Esophagus squamous epithelium (tissue), 5 donors: Measurements from ENCODE around the gene POLDIP3. TPM values are rescaled to one million over a fixed set of nuclear protein-coding genes. Genes with fewer than 3 reads are reported as not detected.
"Not testable (repeated sequence)": the region's sequence is repeated elsewhere in the genome, so short reads cannot be mapped to it uniquely, and the experiment has no call there.

Experiments used
- DNase-seq: peaks from one replicate; lab custom pipeline; 2025; lab: John Stamatoyannopoulos, UW
- H3K27ac ChIP-seq, 4 donors: fragments of 200-600 bp; sonication (generic); one replicate each; pipeline ENCODE4 v1.5.1; 2016 to 2019; ENCODE audit warnings: mild to moderate bottlenecking in 1 of 4
- H3K27me3 ChIP-seq, 4 donors: fragments of 200-600 bp; sonication (generic); 1 replicate in 3 of 4; 2 replicates in 1 of 4; pipeline versions ENCODE4 v1.5.1 to v1.6.0; 2017 to 2021; ENCODE audit warnings: antibody characterized with exemption in 1 of 4
- H3K36me3 ChIP-seq, 3 donors: fragments of 200-600 bp; sonication (generic); one replicate each; pipeline ENCODE4 v1.5.1; 2016 to 2019
- H3K4me1 ChIP-seq, 3 donors: fragments of 200-600 bp; sonication (generic); one replicate each; pipeline ENCODE4 v1.5.1; 2017 to 2019
- H3K4me3 ChIP-seq, 4 donors: fragments of 200-600 bp; sonication (generic); 1 replicate in 3 of 4; 2 replicates in 1 of 4; pipeline ENCODE4 v1.5.1; 2016 to 2019; ENCODE audit warnings: mild to moderate bottlenecking in 2 of 4, moderate library complexity in 1 of 4
- H3K9me3 ChIP-seq, 3 donors: fragments of 200-600 bp; sonication (generic); one replicate each; pipeline ENCODE4 v1.5.1; 2016 to 2019
- CTCF ChIP-seq, 6 experiments: fragments of 450-650 bp in 4 of 6; fragments of 200-600 bp in 2 of 6; sonication (generic) in 2 of 6; IDR thresholded peaks; one replicate each; pipeline ENCODE4 v1.5.1; 2016 to 2019; ENCODE audit warnings: antibody characterized with exemption in 6 of 6, mild to moderate bottlenecking in 4 of 6, moderate library complexity in 4 of 6
- POLR2A ChIP-seq, 4 donors: fragments of 450-650 bp; IDR thresholded peaks; one replicate each; pipeline ENCODE4 v1.6.1; 2017; ENCODE audit warnings: antibody characterized with exemption in 4 of 4, mild to moderate bottlenecking in 4 of 4, moderate library complexity in 3 of 4
- WGBS, 2 donors: methylation state at CpG; one replicate each; pipeline ENCODE4 v1.1.5; 2018; 5-methylcytosine and 5-hydroxymethylcytosine counted together
- intact Hi-C: fragments of 100-400 bp; cut with DNase I; formaldehyde crosslinking; loops from one replicate; pipeline ENCODE4 v1.15.0; 2022
- total RNA-seq, 4 donors: library from RNA; depleted of rRNA; stranded (reverse); fragments of >200 nt; gene quantifications; one replicate each; pipeline ENCODE4 v1.1.0, GENCODE V29; 2016
- donor health status: DM: yes; HTN: yes; CAD: no.

The POLDIP3 gene
- total RNA-seq, 4 donors from 2014 or later = 23.3 to 33.0 (median 28.0) TPM

GRCh38 chr22:42570580-42570979 is 44.1 kb downstream of the POLDIP3 start:
- H3K4me3 ChIP-seq, H3K9me3 ChIP-seq, H3K4me1 ChIP-seq, DNase-seq, H3K27me3 ChIP-seq, H3K27ac ChIP-seq, intact Hi-C loops: not testable (repeated sequence)
- peaks cover 0 to 61% (median 5%) of the 10 kb centered on the region in 3 donors for H3K36me3 ChIP-seq
- WGBS, 2 donors = 49 to 83% methylated on average over 3 to 9 of the region's 9 CpGs

- H3K4me3 ChIP-seq, H3K27ac ChIP-seq, DNase-seq, H3K27me3 ChIP-seq, intact Hi-C loops, H3K4me1 ChIP-seq, H3K9me3 ChIP-seq: not testable (repeated sequence)
- H3K36me3 ChIP-seq = peaks cover 0 to 40% (median 0%) of the 10 kb centered on the region in 3 donors
- WGBS, 2 donors = 80 to 95% methylated on average over 3 of the region's 6 CpGs
Observed at GRCh38 chr22:42567950-42568349, 46.7 kb downstream of the POLDIP3 start.

GRCh38 chr22:42565956-42566355 is 48.7 kb downstream of the POLDIP3 start:
- Histone ChIP-seq H3K4me1 (peaks cover 1 to 19% (median 3%) of the 10 kb centered on the region in 3 donors), H3K9me3 (no peaks in the 10 kb centered on the region), H3K27me3 (no peaks in the 10 kb centered on the region), H3K36me3 (peaks cover 0 to 21% (median 0%) of the 10 kb centered on the region in 3 donors), H3K27ac (no peak overlapping the region), H3K4me3 (no peak overlapping the region)
- DNase-seq = no peak
- WGBS, 2 donors = 90 to 92% methylated on average over 4 to 6 of the region's 12 CpGs
- no peak for TF ChIP-seq CTCF (IDR thresholded peaks at IDR 0.05)
- TF ChIP-seq POLR2A (IDR thresholded peaks at IDR 0.05) = no peak
- intact Hi-C loops = no loop called here

- no peak overlapping the region for H3K4me3 ChIP-seq
- peaks cover 0 to 8% (median 0%) of the 10 kb centered on the region in 3 donors for H3K36me3 ChIP-seq
- DNase-seq = no peak
- H3K4me1 ChIP-seq = peaks cover 3 to 32% (median 4%) of the 10 kb centered on the region in 3 donors
- TF ChIP-seq CTCF (IDR thresholded peaks at IDR 0.05) (no peak), POLR2A (IDR thresholded peaks at IDR 0.05) (no peak)
- no peak overlapping the region for H3K27ac ChIP-seq
- intact Hi-C loops = no loop called here
- no peaks in the 10 kb centered on the region for H3K9me3 ChIP-seq
- H3K27me3 ChIP-seq = no peaks in the 10 kb centered on the region
- WGBS, 2 donors = 93 to 96% methylated on average over 6 to 8 of the region's 17 CpGs
Observed at GRCh38 chr22:42564699-42565098, 50.0 kb downstream of the POLDIP3 start.

- H3K27me3 ChIP-seq, H3K36me3 ChIP-seq, intact Hi-C loops, H3K9me3 ChIP-seq, H3K4me3 ChIP-seq, DNase-seq, H3K27ac ChIP-seq: not testable (repeated sequence)
- WGBS, 2 donors = 36 to 60% methylated on average over 3 of the region's 3 CpGs
- H3K4me1 ChIP-seq = peaks cover 3 to 32% (median 4%) of the 10 kb centered on the region in 3 donors
Observed at GRCh38 chr22:42563943-42564342, 50.7 kb downstream of the POLDIP3 start.

- no peaks in the 10 kb centered on the region for H3K9me3 ChIP-seq
- no peaks in the 10 kb centered on the region for H3K27me3 ChIP-seq
- 55 to 91% methylated on average over 1 to 2 of the region's 2 CpGs for WGBS, 2 donors
- intact Hi-C loops = no loop called here
- peaks cover 3 to 32% (median 4%) of the 10 kb centered on the region in 3 donors for H3K4me1 ChIP-seq
- no peak overlapping the region for H3K27ac ChIP-seq
- no peak for TF ChIP-seq POLR2A (IDR thresholded peaks at IDR 0.05)
- no peak for TF ChIP-seq CTCF (IDR thresholded peaks at IDR 0.05)
- peaks cover 0 to 5% (median 0%) of the 10 kb centered on the region in 3 donors for H3K36me3 ChIP-seq
- no peak overlapping the region for H3K4me3 ChIP-seq
- no peak for DNase-seq
Observed at GRCh38 chr22:42562684-42563083, 52.0 kb downstream of the POLDIP3 start.

- no peak for DNase-seq
- Histone ChIP-seq H3K27ac (no peak overlapping the region), H3K9me3 (no peaks in the 10 kb centered on the region), H3K4me1 (peaks cover 3 to 32% (median 4%) of the 10 kb centered on the region in 3 donors), H3K36me3 (peaks cover 0 to 5% (median 0%) of the 10 kb centered on the region in 3 donors), H3K27me3 (no peaks in the 10 kb centered on the region), H3K4me3 (no peak overlapping the region)
- TF ChIP-seq CTCF (IDR thresholded peaks at IDR 0.05) (no peak), POLR2A (IDR thresholded peaks at IDR 0.05) (no peak)
- intact Hi-C loops = no loop called here
- 59 to 73% methylated on average over 5 of the region's 8 CpGs for WGBS, 2 donors
Observed at GRCh38 chr22:42562279-42562678, 52.4 kb downstream of the POLDIP3 start.
